HG03025 (cell line): ENCODE data around the gene TTYH1.

Experiments used
- ATAC-seq: cut with Tn5 transposase; IDR thresholded peaks from one replicate; pipeline ENCODE4 v1.9.1; 2021; ENCODE audit warnings: mild to moderate bottlenecking, moderate library complexity; ENCODE audit not compliant: unreplicated experiment, low FRiP score

TTYH1 gene

GRCh38 chr19:54391589-54392061, 23.6 kb upstream of the TTYH1 start:
- ATAC-seq: no peak

- no peak for ATAC-seq
Measured at GRCh38 chr19:54392105-54392504, 23.2 kb upstream of the TTYH1 start.

GRCh38 chr19:54393381-54393780, 21.9 kb upstream of the TTYH1 start:
- no peak for ATAC-seq

GRCh38 chr19:54395685-54396084, 19.6 kb upstream of the TTYH1 start:
- no peak for ATAC-seq

GRCh38 chr19:54399189-54399588, 16.1 kb upstream of the TTYH1 start:
- no peak for ATAC-seq

GRCh38 chr19:54400913-54401312, 14.4 kb upstream of the TTYH1 start:
- ATAC-seq: no peak

- no peak for ATAC-seq
Measured at GRCh38 chr19:54403054-54403453, 12.2 kb upstream of the TTYH1 start.

GRCh38 chr19:54405628-54406027, 9.6 kb upstream of the TTYH1 start:
- no peak for ATAC-seq

GRCh38 chr19:54407780-54408179, 7.5 kb upstream of the TTYH1 start:
- no peak for ATAC-seq

GRCh38 chr19:54408456-54409026, 6.7 kb upstream of the TTYH1 start:
- ATAC-seq: no peak

GRCh38 chr19:54411033-54411432, 4.2 kb upstream of the TTYH1 start:
- no peak for ATAC-seq

- no peak for ATAC-seq
Measured at GRCh38 chr19:54412877-54413276, 2.4 kb upstream of the TTYH1 start.

- no peak for ATAC-seq
Measured at GRCh38 chr19:54414156-54414555, 1.1 kb upstream of the TTYH1 start.

GRCh38 chr19:54415901-54416673, 823 bp downstream of the TTYH1 start:
- ATAC-seq: no peak

- no peak for ATAC-seq
Measured at GRCh38 chr19:54416695-54417491, 1.6 kb downstream of the TTYH1 start.

GRCh38 chr19:54418030-54418929, 3.0 kb downstream of the TTYH1 start:
- no peak for ATAC-seq

- ATAC-seq: no peak
Measured at GRCh38 chr19:54418930-54419800, 3.9 kb downstream of the TTYH1 start.

GRCh38 chr19:54420068-54420382, 4.8 kb downstream of the TTYH1 start:
- ATAC-seq: no peak

- no peak for ATAC-seq
Measured at GRCh38 chr19:54420383-54421168, 5.3 kb downstream of the TTYH1 start.
